Mucosa of gallbladder (tissue), 1 donor: ENCODE data around the gene FAM135A. TPM values are rescaled to one million over a fixed set of nuclear protein-coding genes. Genes with fewer than 3 reads are reported as not detected.
"Not testable (repeated sequence)": the region's sequence is repeated elsewhere in the genome, so short reads cannot be mapped to it uniquely, and the experiment has no call there.

Experiments used
- DNase-seq: peaks from one replicate; pipeline ENCODE4 v3.0.0-alpha.2; 2020; ENCODE audit warnings: low spot score
- total RNA-seq: library from RNA; stranded (reverse); gene quantifications from one replicate; pipeline ENCODE4 v1.2.1, GENCODE V29; 2021
- donor health status: DM: no; HTN: no; CAD: no.

Gene FAM135A
- total RNA-seq, 1 donor from 2014 or later, result 31.6 TPM

- DNase-seq, result no peak
These were observed 16.2 kb upstream of the FAM135A start for GRCh38 chr6:70396796-70397729.

DNA sequence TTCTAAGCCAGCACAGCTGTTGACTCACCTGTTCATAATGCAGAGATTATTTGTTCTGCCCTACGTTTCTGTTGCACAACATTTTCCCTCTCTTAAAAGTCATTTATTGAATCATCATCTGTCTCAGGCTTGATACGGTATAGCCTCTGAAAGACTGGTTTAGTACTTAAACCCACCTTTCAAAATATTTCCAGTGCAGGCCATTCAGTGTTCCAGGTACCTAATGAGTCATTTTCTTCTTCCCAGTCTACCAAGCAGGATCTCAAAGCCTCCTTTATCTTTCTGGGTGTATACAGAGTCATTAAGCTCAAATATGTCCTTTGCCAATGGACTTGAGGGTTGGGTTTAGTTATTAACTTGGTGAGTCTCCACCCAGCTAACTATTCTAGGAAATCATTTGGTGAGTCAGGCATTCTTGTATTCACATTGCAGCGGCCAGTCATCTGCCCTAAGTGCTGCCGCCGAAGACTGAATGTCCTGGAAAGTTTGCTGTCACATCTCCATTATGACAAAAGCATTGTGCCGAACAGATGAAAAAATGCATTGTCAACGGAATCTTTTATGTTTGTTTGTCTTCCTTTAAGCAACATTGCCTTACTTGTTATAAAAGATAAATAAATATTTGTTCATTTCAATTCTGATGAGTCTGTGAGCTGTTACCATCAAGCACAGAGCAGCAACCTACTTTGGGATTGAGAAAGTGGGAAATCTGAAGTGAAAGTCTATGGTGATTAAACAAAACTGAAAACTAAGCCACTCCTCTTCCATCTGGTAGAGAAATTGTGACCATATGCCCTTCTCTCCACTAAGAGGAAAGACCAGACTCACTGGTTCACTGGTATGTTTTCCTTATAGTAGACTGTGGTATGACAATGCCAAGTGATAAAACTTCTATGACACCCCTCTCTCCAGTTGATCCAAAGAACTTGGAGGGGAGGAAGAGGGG is 14.3 kb upstream of the FAM135A start:
- peak; percentile 56 for DNase-seq

DNA sequence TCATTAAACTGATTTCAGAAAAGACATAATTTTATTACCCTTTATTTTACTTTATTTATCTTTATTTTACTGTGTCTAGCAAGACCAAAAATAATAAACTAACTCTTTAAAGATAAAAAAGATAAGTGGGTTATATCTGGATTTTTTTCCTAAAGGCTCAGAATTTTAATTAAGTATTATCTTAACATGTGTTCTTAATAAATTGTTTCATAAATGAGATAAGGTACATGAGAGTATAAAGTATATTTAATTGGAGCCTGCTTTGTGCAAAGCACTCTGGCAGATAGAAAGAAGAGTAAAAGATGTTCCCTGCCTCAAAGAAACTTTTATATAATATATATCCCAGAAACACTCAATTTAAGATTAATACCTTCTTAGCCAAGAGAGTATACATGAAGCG is 8.7 kb upstream of the FAM135A start:
- no peak for DNase-seq

DNA sequence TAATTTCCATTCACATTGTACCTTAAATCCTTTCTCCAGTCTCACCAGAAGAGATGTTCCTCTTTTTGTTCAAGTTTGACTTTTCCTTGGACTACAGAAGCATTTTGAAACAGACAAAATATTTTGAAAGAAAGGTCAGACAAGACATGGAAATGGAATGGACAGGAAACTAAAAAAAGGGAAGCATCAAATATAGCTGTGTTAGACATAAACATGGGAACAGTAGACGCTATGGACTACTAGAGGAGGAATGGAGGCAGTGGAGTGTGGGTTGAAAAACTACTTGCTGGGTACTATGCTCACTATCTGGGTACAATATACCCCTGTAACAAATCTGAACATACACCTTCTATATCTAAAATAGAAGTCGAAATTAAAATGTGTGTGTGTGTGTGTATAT is 4.1 kb upstream of the FAM135A start:
- DNase-seq, result no peak

- no peak for DNase-seq
These were observed 1.6 kb upstream of the FAM135A start for GRCh38 chr6:70411542-70412251.

- DNase-seq, result no peak
These were observed 825 bp upstream of the FAM135A start for GRCh38 chr6:70412252-70413113.

GRCh38 chr6:70413992-70414494 is 735 bp downstream of the FAM135A start:
- DNase-seq, result no peak

GRCh38 chr6:70414813-70415212 is 1.5 kb downstream of the FAM135A start:
- DNase-seq, result no peak

GRCh38 chr6:70415247-70415646 is 1.9 kb downstream of the FAM135A start:
- DNase-seq, result no peak

DNA sequence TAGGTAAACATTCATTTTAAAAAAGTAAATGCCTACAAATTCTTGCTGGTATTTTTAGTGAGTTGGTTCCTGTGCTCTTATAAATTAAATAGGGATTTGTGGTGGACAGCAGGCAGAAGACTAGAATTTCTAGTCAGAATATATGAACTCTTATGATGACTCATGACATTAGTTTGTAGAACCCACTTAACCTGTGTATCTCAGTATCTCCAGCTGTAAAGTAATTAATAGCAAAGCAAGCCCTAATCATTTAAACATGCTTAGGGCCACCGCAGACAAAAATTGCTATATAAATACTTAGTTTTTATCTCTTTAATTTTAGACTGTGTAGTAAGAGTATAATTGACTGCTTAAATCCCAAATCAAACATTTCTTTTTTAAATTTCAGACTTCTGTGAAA is 2.4 kb downstream of the FAM135A start:
- no peak for DNase-seq

GRCh38 chr6:70421509-70421908 is 8.2 kb downstream of the FAM135A start:
- DNase-seq, result no peak

- no peak for DNase-seq
These were observed 10.2 kb downstream of the FAM135A start for GRCh38 chr6:70423189-70424134.

DNA sequence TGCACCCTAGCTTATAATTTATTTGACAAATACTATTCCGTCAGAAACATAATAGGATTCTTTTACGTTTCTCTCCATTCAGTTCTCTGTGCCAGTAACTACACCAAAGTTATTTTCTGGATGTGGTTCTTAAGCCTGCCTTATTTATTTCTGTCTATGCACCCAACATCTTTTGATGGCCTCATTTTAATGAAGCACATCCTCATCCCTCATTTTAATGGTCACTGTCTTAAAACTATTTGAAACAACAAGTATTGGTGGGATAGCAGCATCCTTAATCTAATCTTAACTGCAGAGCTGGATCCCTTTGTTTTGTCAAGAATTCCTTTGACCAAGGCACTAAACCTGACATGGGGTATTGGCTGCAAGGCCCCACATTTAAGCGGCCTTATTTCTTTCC is 11.0 kb downstream of the FAM135A start:
- DNase-seq, result no peak

GRCh38 chr6:70436320-70436719 is 23.0 kb downstream of the FAM135A start:
- no peak for DNase-seq

GRCh38 chr6:70445001-70445400 is 31.7 kb downstream of the FAM135A start:
- DNase-seq, result no peak

GRCh38 chr6:70447343-70448070 is 34.2 kb downstream of the FAM135A start:
- DNase-seq, result not testable (repeated sequence)

GRCh38 chr6:70453899-70454298 is 40.6 kb downstream of the FAM135A start:
- DNase-seq, result not testable (repeated sequence)

DNA sequence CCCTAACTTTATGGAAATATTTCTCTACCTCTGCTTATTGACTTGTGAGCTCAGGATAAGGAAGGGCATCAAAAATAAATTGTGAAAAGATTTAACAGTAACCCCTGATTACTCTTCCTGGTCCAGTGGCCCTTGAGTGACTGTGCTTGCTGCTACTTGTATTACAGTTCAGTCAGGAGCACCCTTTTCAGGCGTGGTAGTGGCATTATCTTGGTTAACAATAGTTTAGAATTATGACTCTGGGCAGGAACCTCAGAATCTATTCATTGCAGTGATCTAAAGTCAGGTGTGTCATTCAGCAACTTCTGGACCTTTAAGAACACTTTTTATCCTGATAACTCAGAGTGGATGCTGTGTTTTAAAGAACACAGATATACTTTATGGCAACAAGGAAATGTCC is 43.4 kb downstream of the FAM135A start:
- no peak for DNase-seq

DNA sequence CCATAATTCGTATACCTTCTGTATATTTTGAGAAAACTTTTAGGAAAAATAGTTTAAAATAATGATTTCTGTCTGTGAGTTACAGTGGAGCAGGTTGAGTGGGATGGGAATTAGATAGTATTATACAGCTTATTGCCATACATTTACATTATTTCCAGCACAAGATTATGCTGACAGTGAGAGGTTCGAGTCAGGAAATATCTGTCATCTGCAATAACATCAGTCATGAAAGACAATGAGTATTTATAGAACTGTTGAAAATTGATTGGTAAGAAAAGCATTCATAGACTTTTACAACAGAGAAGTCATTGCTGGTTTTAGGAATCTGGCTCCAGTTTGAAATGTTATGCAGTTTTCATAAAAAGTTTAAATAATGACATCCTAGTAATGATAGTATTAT is 45.9 kb downstream of the FAM135A start:
- no peak for DNase-seq
